ENCODE data around the gene LILRA5.

Gene LILRA5

DNA sequence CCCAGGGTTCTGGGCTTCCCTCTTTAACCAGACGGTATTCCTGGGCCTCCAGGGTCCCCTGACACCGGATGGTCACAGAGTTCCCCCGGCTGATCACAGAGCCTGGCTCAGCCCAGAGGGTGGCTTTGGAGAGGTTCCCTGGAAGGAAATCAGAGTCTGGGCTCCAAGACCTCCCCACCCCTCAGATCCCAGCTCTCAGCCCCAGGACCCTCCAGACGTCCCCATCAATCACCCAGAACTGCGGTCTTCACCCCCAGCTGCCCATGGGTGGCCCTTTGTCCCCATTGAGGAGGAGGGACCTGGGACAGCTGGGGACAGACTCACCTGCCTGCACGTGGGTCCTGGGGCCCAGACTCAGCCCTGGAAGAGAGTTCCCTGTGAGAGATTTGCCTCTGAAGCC lies 955 bp downstream of the LILRA5 start:
- TF ChIP-seq TCF12 (IDR thresholded peaks at IDR 0.05; ENCODE audit: low read depth) (no peak), ZBTB7A (IDR thresholded peaks at IDR 0.05; ENCODE audit: low read depth) (no peak), CEBPB (IDR thresholded peaks at IDR 0.05) (no peak)

GRCh38 chr19:54311486-54311885 lies 1.5 kb downstream of the LILRA5 start:
- no peak for TF ChIP-seq CREB1 (IDR thresholded peaks at IDR 0.05; ENCODE audit: low read depth)
- no peak for TF ChIP-seq ZBTB7A (IDR thresholded peaks at IDR 0.05; ENCODE audit: low read depth)
- no peak for TF ChIP-seq TAF1 (IDR thresholded peaks at IDR 0.05; ENCODE audit: low read depth)
- TF ChIP-seq RAD21 (IDR thresholded peaks at IDR 0.05; ENCODE audit: low read depth) = no peak
- TF ChIP-seq FOXM1 (IDR thresholded peaks at IDR 0.05; ENCODE audit: borderline replicate concordance, low read depth) = no peak
- TF ChIP-seq CEBPB (IDR thresholded peaks at IDR 0.05) = no peak
- no peak for TF ChIP-seq USF1 (IDR thresholded peaks at IDR 0.05)
- no peak for TF ChIP-seq MAX (IDR thresholded peaks at IDR 0.05)
- TF ChIP-seq TEAD4 (IDR thresholded peaks at IDR 0.05) = no peak
- no peak for TF ChIP-seq EGR1 (IDR thresholded peaks at IDR 0.05)
- TF ChIP-seq EP300 (IDR thresholded peaks at IDR 0.05; ENCODE audit: borderline replicate concordance) = no peak
- no peak for TF ChIP-seq NFIC (IDR thresholded peaks at IDR 0.05)
- TF ChIP-seq REST (IDR thresholded peaks at IDR 0.05; ENCODE audit: low read depth) = no peak

DNA sequence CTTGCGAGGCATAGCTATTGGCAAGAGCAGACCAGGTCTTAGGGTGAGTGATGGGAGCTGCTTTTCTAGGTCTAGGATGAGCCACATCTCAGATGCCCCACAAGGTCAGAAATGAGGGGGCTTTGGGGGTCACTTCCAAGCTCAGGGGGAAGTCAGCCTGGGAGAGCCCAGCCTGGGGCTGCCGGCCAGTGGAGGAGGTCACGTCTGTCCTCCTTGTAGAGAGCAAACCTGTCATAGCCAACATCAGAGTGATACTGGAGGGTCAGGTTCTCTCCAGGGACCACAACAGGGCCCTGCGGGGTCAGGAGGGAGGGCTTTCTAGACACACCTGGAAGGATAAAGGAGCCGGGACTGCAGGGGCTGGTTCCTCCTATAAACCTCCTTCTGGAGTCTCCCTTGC lies 2.4 kb downstream of the LILRA5 start:
- TF ChIP-seq EGR1 (IDR thresholded peaks at IDR 0.05) (no peak), FOXM1 (IDR thresholded peaks at IDR 0.05; ENCODE audit: borderline replicate concordance, low read depth) (no peak), ZBTB7A (IDR thresholded peaks at IDR 0.05; ENCODE audit: low read depth) (no peak), CEBPB (IDR thresholded peaks at IDR 0.05) (no peak), TCF12 (IDR thresholded peaks at IDR 0.05; ENCODE audit: low read depth) (no peak), YY1 (IDR thresholded peaks at IDR 0.05; ENCODE audit: low read depth) (no peak), CREB1 (IDR thresholded peaks at IDR 0.05; ENCODE audit: low read depth) (no peak), REST (IDR thresholded peaks at IDR 0.05; ENCODE audit: low read depth) (no peak), TAF1 (IDR thresholded peaks at IDR 0.05; ENCODE audit: low read depth) (no peak), MAX (IDR thresholded peaks at IDR 0.05) (no peak), TEAD4 (IDR thresholded peaks at IDR 0.05) (no peak), USF1 (IDR thresholded peaks at IDR 0.05) (no peak), EP300 (IDR thresholded peaks at IDR 0.05; ENCODE audit: borderline replicate concordance) (no peak), NFIC (IDR thresholded peaks at IDR 0.05) (no peak), RAD21 (IDR thresholded peaks at IDR 0.05; ENCODE audit: low read depth) (no peak)

DNA sequence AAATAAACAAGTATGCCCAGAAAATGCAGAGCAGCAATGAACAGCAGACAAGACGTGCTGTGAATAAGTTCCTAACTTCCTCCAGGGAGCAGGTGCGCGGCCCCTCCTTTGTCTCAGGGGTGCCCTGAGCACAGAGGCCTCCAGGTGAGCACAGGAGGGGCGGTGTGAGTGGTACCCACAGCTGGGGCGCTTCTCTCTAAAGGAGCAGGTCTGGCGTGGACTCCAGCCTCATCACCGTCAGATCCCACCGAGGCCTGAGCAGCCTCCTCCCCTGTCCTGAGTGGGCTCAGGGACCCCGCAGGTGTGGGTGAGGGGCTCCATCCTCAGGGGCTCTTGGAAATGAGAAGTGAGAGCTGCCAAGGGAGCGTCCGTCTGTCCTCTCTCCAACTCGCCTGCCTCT lies 3.2 kb downstream of the LILRA5 start:
- TF ChIP-seq NFIC (IDR thresholded peaks at IDR 0.05) = no peak

DNA sequence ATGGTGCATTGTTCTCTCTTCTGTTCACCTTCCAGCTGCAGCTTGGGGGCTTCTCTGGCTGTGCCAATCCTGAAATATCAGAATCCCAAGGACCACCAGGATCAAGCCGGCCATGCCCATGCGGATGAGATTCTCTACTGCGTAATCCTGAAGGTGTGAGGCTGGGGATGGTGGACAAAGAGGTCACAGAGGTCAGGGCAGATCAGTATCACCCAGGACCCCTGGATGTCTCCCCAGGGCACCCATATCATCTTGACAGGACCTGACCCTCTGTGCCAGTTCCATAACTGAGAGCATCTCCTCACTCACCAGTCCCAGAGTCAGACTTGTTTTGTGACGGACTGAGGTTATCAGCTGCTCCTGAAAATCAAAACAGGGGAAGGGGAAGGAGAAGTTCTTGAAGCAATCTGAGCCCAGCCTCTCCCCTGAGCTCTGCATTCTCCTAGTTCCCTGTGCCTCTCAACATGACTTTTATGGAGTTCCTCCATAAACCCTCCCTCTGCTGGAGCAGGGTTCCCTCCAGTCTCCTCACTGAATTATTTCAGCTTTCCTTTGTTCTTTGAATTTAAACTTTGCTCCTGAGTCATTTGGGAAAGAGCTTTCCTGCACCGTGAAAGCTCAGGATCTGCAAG lies 5.5 kb downstream of the LILRA5 start:
- TF ChIP-seq TEAD4 (IDR thresholded peaks at IDR 0.05) (no peak), USF1 (IDR thresholded peaks at IDR 0.05) (no peak), YY1 (IDR thresholded peaks at IDR 0.05; ENCODE audit: low read depth) (no peak), FOXM1 (IDR thresholded peaks at IDR 0.05; ENCODE audit: borderline replicate concordance, low read depth) (no peak), MAX (IDR thresholded peaks at IDR 0.05) (no peak), CEBPB (IDR thresholded peaks at IDR 0.05) (no peak), CREB1 (IDR thresholded peaks at IDR 0.05; ENCODE audit: low read depth) (no peak), NFIC (IDR thresholded peaks at IDR 0.05) (no peak), TCF12 (IDR thresholded peaks at IDR 0.05; ENCODE audit: low read depth) (no peak)

DNA sequence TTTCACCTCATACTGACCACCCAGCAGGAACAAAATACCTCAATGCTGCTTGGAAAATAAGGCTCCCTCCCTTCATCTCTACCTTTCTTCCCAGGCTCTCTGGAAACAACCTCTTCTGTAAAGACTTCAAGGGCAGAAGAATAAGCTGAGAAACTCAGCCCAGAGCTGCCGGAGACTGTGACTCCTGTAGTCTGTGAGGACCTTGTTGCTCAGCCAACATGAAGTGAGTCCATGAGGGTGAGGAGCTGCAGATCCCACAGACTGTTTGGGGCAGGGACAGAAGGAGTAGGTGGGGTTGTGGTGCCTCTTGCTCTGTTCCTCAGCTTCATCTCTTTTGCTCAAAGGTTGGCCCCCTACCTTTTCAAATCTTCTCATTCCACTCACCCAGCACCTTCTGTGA lies 7.8 kb downstream of the LILRA5 start:
- no peak for TF ChIP-seq TCF12 (IDR thresholded peaks at IDR 0.05; ENCODE audit: low read depth)
- TF ChIP-seq USF1 (IDR thresholded peaks at IDR 0.05) = no peak
- TF ChIP-seq EGR1 (IDR thresholded peaks at IDR 0.05) = no peak
- no peak for TF ChIP-seq CEBPB (IDR thresholded peaks at IDR 0.05)
- no peak for TF ChIP-seq CREB1 (IDR thresholded peaks at IDR 0.05; ENCODE audit: low read depth)
- no peak for TF ChIP-seq YY1 (IDR thresholded peaks at IDR 0.05; ENCODE audit: low read depth)
- no peak for TF ChIP-seq TEAD4 (IDR thresholded peaks at IDR 0.05)
- TF ChIP-seq REST (IDR thresholded peaks at IDR 0.05; ENCODE audit: low read depth) = no peak
- TF ChIP-seq TAF1 (IDR thresholded peaks at IDR 0.05; ENCODE audit: low read depth) = no peak
- no peak for TF ChIP-seq FOXM1 (IDR thresholded peaks at IDR 0.05; ENCODE audit: borderline replicate concordance, low read depth)
- TF ChIP-seq EP300 (IDR thresholded peaks at IDR 0.05; ENCODE audit: borderline replicate concordance) = no peak
- no peak for TF ChIP-seq NFIC (IDR thresholded peaks at IDR 0.05)

Data from Ishikawa (cell line).